OCI-LY1 (cell line): ENCODE measurements around the gene USP15.
"Not testable (repeated sequence)": the region's sequence is repeated elsewhere in the genome, so short reads cannot be mapped to it uniquely, and the experiment has no call there.

Experiments
- H2AFZ ChIP-seq: fragments of 200-600 bp; sonication (generic), shearing (Covaris generic); 2 replicates; pipeline ENCODE4 v1.6.0; 2014; ENCODE audit warnings: antibody characterized with exemption, mild to moderate bottlenecking, low read length
- H3F3A ChIP-seq: fragments of 200-600 bp; sonication (generic), shearing (Covaris generic); 2 replicates; pipeline ENCODE4 v1.6.0; 2014; ENCODE audit warnings: mild to moderate bottlenecking, antibody characterized with exemption, low read length, moderate library complexity; ENCODE audit not compliant: insufficient read depth
- H3K27ac ChIP-seq: fragments of 200-600 bp; sonication (generic); 2 replicates; pipeline ENCODE4 v1.5.1; 2014; ENCODE audit warnings: low read length, mixed run types, mild to moderate bottlenecking, low read depth; ENCODE audit not compliant: poor library complexity, severe bottlenecking
- H3K27me3 ChIP-seq: fragments of 200-600 bp; sonication (generic); 2 replicates; pipeline ENCODE4 v1.6.0; 2014; ENCODE audit warnings: antibody characterized with exemption, mild to moderate bottlenecking, low read length, moderate library complexity; ENCODE audit not compliant: insufficient read depth
- H3K36me3 ChIP-seq: fragments of 200-600 bp; sonication (generic); 2 replicates; pipeline ENCODE4 v1.6.1; 2014; ENCODE audit warnings: mild to moderate bottlenecking, antibody characterized with exemption, low read length, moderate library complexity, mixed read lengths; ENCODE audit not compliant: insufficient read depth
- H3K4me1 ChIP-seq: fragments of 200-600 bp; sonication (generic); 2 replicates; pipeline ENCODE4 v1.5.1; 2014; ENCODE audit warnings: mild to moderate bottlenecking, low read length, moderate library complexity; ENCODE audit not compliant: insufficient read depth, severe bottlenecking
- H3K4me2 ChIP-seq: fragments of 200-600 bp; sonication (generic), shearing (Covaris generic); 2 replicates; pipeline ENCODE4 v1.6.1; 2014; ENCODE audit warnings: low read length
- H3K4me3 ChIP-seq: fragments of 200-600 bp; sonication (generic); 2 replicates; pipeline ENCODE4 v1.5.1; 2014; ENCODE audit warnings: low read length, low read depth, mild to moderate bottlenecking, mixed read lengths; ENCODE audit not compliant: poor library complexity, severe bottlenecking
- H3K79me2 ChIP-seq: fragments of 200-600 bp; shearing (Covaris generic); 2 replicates; pipeline ENCODE4 v1.6.1; 2016; ENCODE audit warnings: mixed run types, low read length, mixed read lengths; ENCODE audit not compliant: insufficient read depth
- H3K9ac ChIP-seq: fragments of 200-600 bp; sonication (generic), shearing (Covaris generic); 2 replicates; pipeline ENCODE4 v1.6.1; 2014; ENCODE audit warnings: mild to moderate bottlenecking, low read length, mixed read lengths
- H3K9me2 ChIP-seq: fragments of 200-600 bp; sonication (generic), shearing (Covaris generic); 2 replicates; pipeline ENCODE4 v1.6.1; 2014; ENCODE audit warnings: low read depth, mild to moderate bottlenecking, low read length, mixed read lengths
- H3K9me3 ChIP-seq: fragments of 200-600 bp; shearing (Covaris generic); 2 replicates; pipeline ENCODE4 v1.6.1; 2014; ENCODE audit warnings: low read length, mixed read lengths
- H4K20me1 ChIP-seq: fragments of 200-600 bp; sonication (generic), shearing (Covaris generic); 2 replicates; pipeline ENCODE4 v1.6.0; 2016; ENCODE audit warnings: mild to moderate bottlenecking, low read length; ENCODE audit not compliant: insufficient read depth
- EZH2 ChIP-seq: fragments of 200-600 bp; sonication (generic), shearing (Covaris generic); IDR thresholded peaks from 2 replicates; pipeline ENCODE4 v1.8.0; 2017; ENCODE audit warnings: borderline replicate concordance, mixed run types, mild to moderate bottlenecking, antibody characterized with exemption, low read length, moderate library complexity, mixed read lengths
- TF ChIP-seq, protein P1 (sequence below): fragments of 200-600 bp; sonication (generic), shearing (Covaris generic); IDR thresholded peaks from 2 replicates; pipeline ENCODE4 v1.5.1; 2017; ENCODE audit warnings: mild to moderate bottlenecking, antibody characterized with exemption, low read length, moderate library complexity, mixed read lengths

USP15 gene

DNA sequence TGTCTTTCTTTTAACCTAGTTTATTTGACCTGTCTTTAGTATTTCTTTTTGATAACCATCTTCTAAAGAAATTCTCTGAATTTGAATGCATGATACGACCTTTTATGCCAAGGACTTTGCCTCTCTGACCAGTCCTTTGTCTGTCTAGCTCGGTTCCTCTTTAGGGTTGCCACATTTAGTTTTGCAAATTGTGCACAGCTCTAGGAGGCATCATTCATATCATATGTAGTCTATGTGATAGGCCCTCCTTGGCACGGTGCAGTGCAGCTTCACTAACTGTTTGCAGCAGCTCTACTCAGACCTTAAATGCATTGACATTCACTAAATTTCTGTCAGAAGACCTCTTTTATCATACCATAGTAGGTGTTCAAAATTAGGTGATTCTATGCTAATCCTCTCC lies 75.6 kb downstream of the USP15 start:
- peaks cover 18% of the 10 kb centered on the region for H3K36me3 ChIP-seq
- no peak overlapping the region for H2AFZ ChIP-seq
- H3F3A ChIP-seq, result no peaks in the 10 kb centered on the region
- no peaks in the 10 kb centered on the region for H3K79me2 ChIP-seq
- H3K4me1 ChIP-seq, result peaks cover 6% of the 10 kb centered on the region
- no peaks in the 10 kb centered on the region for H4K20me1 ChIP-seq
- H3K27me3 ChIP-seq, result no peaks in the 10 kb centered on the region
- no peak overlapping the region for H3K4me2 ChIP-seq
- TF ChIP-seq EZH2, result no peak
- TF ChIP-seq, protein P1, sequence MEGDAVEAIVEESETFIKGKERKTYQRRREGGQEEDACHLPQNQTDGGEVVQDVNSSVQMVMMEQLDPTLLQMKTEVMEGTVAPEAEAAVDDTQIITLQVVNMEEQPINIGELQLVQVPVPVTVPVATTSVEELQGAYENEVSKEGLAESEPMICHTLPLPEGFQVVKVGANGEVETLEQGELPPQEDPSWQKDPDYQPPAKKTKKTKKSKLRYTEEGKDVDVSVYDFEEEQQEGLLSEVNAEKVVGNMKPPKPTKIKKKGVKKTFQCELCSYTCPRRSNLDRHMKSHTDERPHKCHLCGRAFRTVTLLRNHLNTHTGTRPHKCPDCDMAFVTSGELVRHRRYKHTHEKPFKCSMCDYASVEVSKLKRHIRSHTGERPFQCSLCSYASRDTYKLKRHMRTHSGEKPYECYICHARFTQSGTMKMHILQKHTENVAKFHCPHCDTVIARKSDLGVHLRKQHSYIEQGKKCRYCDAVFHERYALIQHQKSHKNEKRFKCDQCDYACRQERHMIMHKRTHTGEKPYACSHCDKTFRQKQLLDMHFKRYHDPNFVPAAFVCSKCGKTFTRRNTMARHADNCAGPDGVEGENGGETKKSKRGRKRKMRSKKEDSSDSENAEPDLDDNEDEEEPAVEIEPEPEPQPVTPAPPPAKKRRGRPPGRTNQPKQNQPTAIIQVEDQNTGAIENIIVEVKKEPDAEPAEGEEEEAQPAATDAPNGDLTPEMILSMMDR, result no peak
- H3K4me3 ChIP-seq, result no peak overlapping the region
- H3K9ac ChIP-seq, result no peak overlapping the region
- no peak overlapping the region for H3K27ac ChIP-seq
- H3K9me3 ChIP-seq, result peaks cover 3% of the 10 kb centered on the region; the same call in 1 of the 2 replicates
- no peaks in the 10 kb centered on the region for H3K9me2 ChIP-seq

DNA sequence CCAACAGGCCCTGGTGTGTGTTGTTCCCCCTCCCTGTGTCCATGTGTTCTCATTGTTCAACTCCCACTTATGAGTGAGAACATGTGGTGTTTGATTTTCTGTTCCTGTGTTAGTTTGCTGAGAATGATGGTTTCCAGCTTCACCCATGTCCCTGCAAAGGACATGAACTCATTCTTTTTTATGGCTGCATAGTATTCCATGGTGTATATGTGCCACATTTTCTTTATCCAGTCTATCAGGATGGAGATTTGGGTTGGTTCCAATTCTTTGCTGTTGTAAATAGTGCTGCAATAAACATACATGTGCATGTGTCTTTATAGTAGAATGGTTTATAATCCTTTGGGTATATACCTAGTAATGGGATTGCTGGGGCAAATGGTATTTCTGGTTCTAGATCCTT lies 77.4 kb downstream of the USP15 start:
- H3K4me1 ChIP-seq, H3K4me3 ChIP-seq, H3K79me2 ChIP-seq, H3K9ac ChIP-seq, H3K27me3 ChIP-seq, H3F3A ChIP-seq, H3K4me2 ChIP-seq, H3K9me3 ChIP-seq, H3K9me2 ChIP-seq, H4K20me1 ChIP-seq, H2AFZ ChIP-seq, H3K27ac ChIP-seq: not testable (repeated sequence)
- peaks cover 24% of the 10 kb centered on the region for H3K36me3 ChIP-seq

DNA sequence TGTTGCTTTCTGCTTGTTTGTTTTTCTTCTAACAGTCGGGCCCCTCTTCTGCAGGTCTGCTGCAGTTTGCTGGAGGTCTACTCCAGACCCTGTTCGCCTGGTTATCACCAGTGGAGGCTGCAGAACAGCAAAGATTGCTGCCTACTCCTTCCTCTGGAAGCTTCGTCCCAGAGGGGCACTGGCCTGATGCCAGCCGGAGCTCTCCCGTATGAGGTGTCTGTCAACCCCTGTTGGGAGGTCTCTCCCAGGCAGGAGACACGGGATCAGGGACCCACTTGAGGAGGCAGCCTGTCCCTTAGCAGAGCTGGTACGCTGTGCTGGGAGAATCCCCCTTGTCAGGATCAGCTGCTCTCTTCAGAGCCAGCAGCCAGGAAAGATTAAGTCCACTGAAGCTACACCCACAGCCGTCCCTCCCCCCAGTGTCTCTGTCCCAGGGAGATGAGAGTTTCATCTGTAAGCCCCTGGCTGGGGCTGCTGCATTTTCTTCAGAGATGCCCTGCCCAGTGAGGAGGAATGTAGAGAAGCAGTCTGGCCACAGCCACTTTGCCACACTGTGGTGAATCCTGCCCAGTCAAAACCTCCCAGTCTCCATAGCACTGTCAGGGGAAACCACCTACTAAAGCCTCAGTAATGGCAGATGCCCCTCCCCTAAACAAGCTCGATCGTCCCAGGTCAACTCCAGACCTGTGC lies 82.6 kb downstream of the USP15 start:
- peaks cover 26% of the 10 kb centered on the region for H3K36me3 ChIP-seq
- not testable (repeated sequence) for H3K9ac ChIP-seq, H3K4me3 ChIP-seq, H4K20me1 ChIP-seq, H3K79me2 ChIP-seq, H3F3A ChIP-seq, H3K27me3 ChIP-seq, H3K9me2 ChIP-seq, H3K4me1 ChIP-seq, H3K4me2 ChIP-seq, H3K9me3 ChIP-seq, H3K27ac ChIP-seq, H2AFZ ChIP-seq

DNA sequence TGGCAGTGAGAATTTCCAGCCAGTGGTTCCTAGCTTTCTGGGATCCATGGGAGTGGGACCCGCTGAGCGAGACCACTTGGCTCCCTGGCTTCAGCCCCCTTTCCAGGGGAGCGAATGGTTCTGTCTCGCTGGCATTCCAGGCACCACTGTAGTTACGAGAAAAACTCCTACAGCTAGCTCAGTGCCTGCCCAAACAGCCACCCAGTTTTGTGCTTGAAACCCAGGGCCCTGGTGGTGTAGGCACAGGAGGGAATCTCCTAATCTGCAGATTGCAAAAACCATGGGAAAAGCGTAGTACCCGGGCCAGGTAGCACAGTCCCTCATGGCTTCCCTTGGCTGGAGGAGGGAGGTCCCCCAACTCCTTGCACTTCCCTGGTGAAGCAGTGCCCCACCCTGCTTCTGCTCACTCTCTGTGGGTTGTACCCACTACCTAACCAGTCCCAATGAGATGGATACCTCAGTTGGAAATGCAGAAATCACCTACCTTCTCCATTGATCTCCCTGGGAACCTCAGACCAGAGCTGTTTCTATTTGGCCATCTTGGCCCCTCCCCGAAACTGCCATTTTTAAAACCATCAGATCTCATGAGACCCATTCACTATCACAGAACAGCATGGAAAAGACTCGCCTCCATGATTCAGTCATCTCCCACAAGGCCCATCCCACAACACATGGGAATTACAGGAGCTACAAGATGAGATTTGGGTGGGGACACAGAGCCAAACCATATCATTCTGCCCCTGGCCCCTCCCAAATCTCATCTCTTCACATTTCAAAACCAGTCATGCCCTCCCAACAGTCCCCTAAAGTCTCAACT lies 83.3 kb downstream of the USP15 start:
- peaks cover 26% of the 10 kb centered on the region for H3K36me3 ChIP-seq
- H2AFZ ChIP-seq, H3K79me2 ChIP-seq, H3K27me3 ChIP-seq, H3K4me3 ChIP-seq, H3K9me2 ChIP-seq, H4K20me1 ChIP-seq, H3K9me3 ChIP-seq, H3K9ac ChIP-seq, H3K27ac ChIP-seq, H3K4me1 ChIP-seq, H3K4me2 ChIP-seq, H3F3A ChIP-seq: not testable (repeated sequence)

DNA sequence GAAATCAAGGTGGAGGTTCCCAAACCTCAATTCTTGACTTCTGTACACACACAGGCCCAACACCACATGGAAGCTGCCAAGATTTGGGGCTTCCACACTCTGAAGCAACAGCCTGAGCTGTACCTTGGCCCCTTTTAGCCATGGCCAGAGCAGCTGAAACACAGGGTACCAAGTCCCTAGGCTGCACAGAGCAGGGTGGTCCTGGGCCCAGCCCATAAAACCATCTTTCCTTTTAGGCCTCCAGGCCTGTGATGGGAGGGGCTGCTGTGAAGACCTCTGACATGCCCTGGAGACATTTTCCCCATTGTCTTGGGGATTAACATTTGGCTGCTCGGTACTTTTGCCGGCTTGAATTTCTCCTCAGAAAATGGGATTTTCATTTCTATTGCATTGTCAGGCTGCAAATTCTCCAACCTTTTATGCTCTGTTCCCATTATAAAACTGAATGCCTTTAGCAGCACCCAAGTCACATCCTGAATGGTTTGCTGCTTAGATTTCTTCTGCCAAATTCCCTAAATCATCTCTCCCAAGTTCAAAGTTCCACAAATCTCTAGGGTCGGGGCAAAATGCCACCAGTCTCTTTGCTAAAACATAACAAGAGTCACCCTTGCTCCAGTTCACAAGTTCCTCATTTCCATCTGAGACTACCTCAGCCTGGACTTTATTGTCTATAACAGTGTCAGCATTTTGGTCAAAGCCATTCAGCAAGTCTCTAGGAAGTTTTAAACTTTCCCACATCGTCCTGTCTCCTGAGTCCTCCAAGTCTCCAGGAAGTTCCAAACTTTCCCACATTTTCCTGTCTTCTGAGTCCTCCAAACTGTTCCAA lies 84.7 kb downstream of the USP15 start:
- not testable (repeated sequence) for H3K79me2 ChIP-seq, H3K27me3 ChIP-seq, H3K27ac ChIP-seq, H2AFZ ChIP-seq, H3K9me3 ChIP-seq, H3K4me2 ChIP-seq, H3K4me3 ChIP-seq, H3K9me2 ChIP-seq, H3F3A ChIP-seq, H4K20me1 ChIP-seq, H3K4me1 ChIP-seq, H3K9ac ChIP-seq
- peaks cover 26% of the 10 kb centered on the region for H3K36me3 ChIP-seq
